Thyroid gland (tissue), 4 donors: ENCODE measurements around the gene SMAD3. TPM values are rescaled to one million over a fixed set of nuclear protein-coding genes. Genes with fewer than 3 reads are reported as not detected.
"Not testable (repeated sequence)": the region's sequence is repeated elsewhere in the genome, so short reads cannot be mapped to it uniquely, and the experiment has no call there.

ENCODE experiments used
- DNase-seq, 2 donors: peaks; one replicate each; pipeline ENCODE4 v3.0.0-alpha.2; 2019
- H3K27ac ChIP-seq, 3 donors: fragments of 200-600 bp; sonication (generic); 1 replicate in 2 of 3; 2 replicates in 1 of 3; pipeline ENCODE4 v1.5.1; 2016 to 2019; ENCODE audit warnings: mild to moderate bottlenecking in 1 of 3, moderate library complexity in 1 of 3
- H3K27me3 ChIP-seq: fragments of 200-600 bp; sonication (generic); one replicate; pipeline ENCODE4 v1.5.1; 2019
- H3K36me3 ChIP-seq, 2 donors: fragments of 200-600 bp; sonication (generic); one replicate each; pipeline ENCODE4 v1.5.1; 2016 to 2019
- H3K4me1 ChIP-seq, 2 donors: fragments of 200-600 bp; sonication (generic); one replicate each; pipeline ENCODE4 v1.5.1; 2017 to 2019
- H3K4me3 ChIP-seq, 3 donors: fragments of 200-600 bp; sonication (generic); replicated peaks in 1 of 3; 1 replicate in 2 of 3; 2 replicates in 1 of 3; pipeline ENCODE4 v1.5.1; 2016; ENCODE audit warnings: mild to moderate bottlenecking in 1 of 3
- H3K9me3 ChIP-seq: fragments of 200-600 bp; sonication (generic); one replicate; pipeline ENCODE4 v1.5.1; 2017
- POLR2A ChIP-seq, 2 donors: fragments of 450-650 bp; IDR thresholded peaks; one replicate each; pipeline ENCODE4 v1.6.1; 2017; ENCODE audit warnings: antibody characterized with exemption in 2 of 2, mild to moderate bottlenecking in 2 of 2, moderate library complexity in 1 of 2
- WGBS, 2 donors: methylation state at CpG; one replicate each; pipeline ENCODE4 v1.1.5; 2017; 5-methylcytosine and 5-hydroxymethylcytosine counted together
- intact Hi-C: fragments of 100-400 bp; cut with DNase I; formaldehyde crosslinking; loops from one replicate; pipeline ENCODE4 v1.15.1; 2023
- total RNA-seq, 4 donors: library from RNA; depleted of rRNA; stranded (reverse); fragments of >200 nt; gene quantifications; one replicate each; pipeline ENCODE4 v1.2.3, GENCODE V29; 2016
- TF ChIP-seq, protein P1 (sequence below), 6 experiments: fragments of 200-600 bp in 3 of 6; fragments of 450-650 bp in 3 of 6; sonication (generic) in 3 of 6; IDR thresholded peaks; one replicate each; pipeline ENCODE4 v1.5.1; 2016 to 2019; ENCODE audit warnings: antibody characterized with exemption in 6 of 6, mild to moderate bottlenecking in 2 of 6, inconsistent platforms in 1 of 6, moderate library complexity in 1 of 6

Gene SMAD3
- total RNA-seq, 4 donors from 2014 or later, result 33.6 to 66.5 (median 47.3) TPM

GRCh38 chr15:67070150-67070549, 4.7 kb downstream of the SMAD3 start:
- 91 to 92% methylated on average over 5 of the region's 5 CpGs for WGBS, 2 donors
- Histone ChIP-seq H3K4me1 (peaks cover 45 to 58% of the 10 kb centered on the region in 2 donors), H3K9me3 (no peaks in the 10 kb centered on the region), H3K27me3 (no peaks in the 10 kb centered on the region), H3K4me3 (no peak overlapping the region), H3K36me3 (no peaks in the 10 kb centered on the region), H3K27ac (peak overlapping the region in 2 of 3 donors; percentile 19 to 92)
- intact Hi-C loops, result no loop called here
- no peak for TF ChIP-seq POLR2A (IDR thresholded peaks at IDR 0.05)
- TF ChIP-seq, protein P1, sequence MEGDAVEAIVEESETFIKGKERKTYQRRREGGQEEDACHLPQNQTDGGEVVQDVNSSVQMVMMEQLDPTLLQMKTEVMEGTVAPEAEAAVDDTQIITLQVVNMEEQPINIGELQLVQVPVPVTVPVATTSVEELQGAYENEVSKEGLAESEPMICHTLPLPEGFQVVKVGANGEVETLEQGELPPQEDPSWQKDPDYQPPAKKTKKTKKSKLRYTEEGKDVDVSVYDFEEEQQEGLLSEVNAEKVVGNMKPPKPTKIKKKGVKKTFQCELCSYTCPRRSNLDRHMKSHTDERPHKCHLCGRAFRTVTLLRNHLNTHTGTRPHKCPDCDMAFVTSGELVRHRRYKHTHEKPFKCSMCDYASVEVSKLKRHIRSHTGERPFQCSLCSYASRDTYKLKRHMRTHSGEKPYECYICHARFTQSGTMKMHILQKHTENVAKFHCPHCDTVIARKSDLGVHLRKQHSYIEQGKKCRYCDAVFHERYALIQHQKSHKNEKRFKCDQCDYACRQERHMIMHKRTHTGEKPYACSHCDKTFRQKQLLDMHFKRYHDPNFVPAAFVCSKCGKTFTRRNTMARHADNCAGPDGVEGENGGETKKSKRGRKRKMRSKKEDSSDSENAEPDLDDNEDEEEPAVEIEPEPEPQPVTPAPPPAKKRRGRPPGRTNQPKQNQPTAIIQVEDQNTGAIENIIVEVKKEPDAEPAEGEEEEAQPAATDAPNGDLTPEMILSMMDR (IDR thresholded peaks at IDR 0.05), result no peak
- DNase-seq, result peak in 1 of 2 donors; percentile 24

- H3K4me3 ChIP-seq, result no peak overlapping the region
- no peak for DNase-seq
- WGBS, 2 donors, result 94% methylated on average over 9 of the region's 9 CpGs
- peaks cover 53 to 67% of the 10 kb centered on the region in 2 donors for H3K4me1 ChIP-seq
- intact Hi-C loops, result no loop called here
- TF ChIP-seq, protein P1 (IDR thresholded peaks at IDR 0.05), result no peak
- TF ChIP-seq POLR2A (IDR thresholded peaks at IDR 0.05), result no peak
- no peak overlapping the region for H3K27ac ChIP-seq
- no peaks in the 10 kb centered on the region for H3K36me3 ChIP-seq
- no peaks in the 10 kb centered on the region for H3K9me3 ChIP-seq
- no peaks in the 10 kb centered on the region for H3K27me3 ChIP-seq
Observed at GRCh38 chr15:67070892-67071664, 5.7 kb downstream of the SMAD3 start.

DNA sequence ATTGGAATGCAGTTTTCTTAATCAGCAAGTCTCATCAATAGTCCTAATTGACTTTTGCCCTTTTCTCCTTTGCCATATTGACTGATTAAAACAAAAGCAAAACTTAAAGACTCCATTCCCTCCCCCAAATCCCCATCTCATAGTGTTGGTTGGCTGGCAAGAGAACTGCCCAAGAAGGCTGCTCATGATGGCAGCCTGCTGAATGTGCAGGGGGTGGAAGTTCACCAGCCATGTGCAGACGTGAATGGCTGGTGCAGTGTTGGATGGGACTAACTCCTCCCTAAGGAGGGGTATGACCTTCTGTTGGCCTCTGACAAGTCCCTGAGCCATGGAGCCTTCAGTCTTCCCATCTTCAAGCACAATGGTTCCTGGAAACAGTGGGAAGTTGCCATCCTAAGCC, 7.0 kb downstream of the SMAD3 start:
- no peak for DNase-seq

DNA sequence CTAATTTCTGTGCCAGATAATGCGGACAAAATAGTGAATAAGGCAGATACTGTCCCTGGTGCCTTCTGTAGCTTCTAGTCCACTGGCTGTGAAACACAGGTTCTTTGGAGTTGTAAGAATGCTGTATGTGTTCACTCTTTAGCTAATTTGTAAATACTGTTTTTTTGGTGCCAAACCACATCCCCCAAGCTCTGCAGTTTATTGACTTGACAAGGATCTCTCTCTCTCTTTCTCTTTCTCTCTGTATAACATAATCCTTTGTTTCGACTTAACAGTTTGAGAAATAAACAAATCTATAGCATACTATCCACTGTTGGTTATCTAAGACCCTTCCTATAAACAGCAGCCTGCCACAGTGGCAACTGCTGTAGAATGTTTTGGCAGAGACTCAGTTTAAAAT, 7.6 kb downstream of the SMAD3 start:
- intact Hi-C loops, result no loop called here
- no peak for DNase-seq
- H3K4me1 ChIP-seq, result peaks cover 54 to 86% of the 10 kb centered on the region in 2 donors

More for the DNA sequence above, 7.0 kb downstream of the SMAD3 start:
- no peak overlapping the region for H3K27ac ChIP-seq
- H3K27me3 ChIP-seq, result no peaks in the 10 kb centered on the region
- intact Hi-C loops, result no loop called here
- TF ChIP-seq, protein P1 (IDR thresholded peaks at IDR 0.05), result no peak
- TF ChIP-seq POLR2A (IDR thresholded peaks at IDR 0.05), result no peak
- H3K4me3 ChIP-seq, result no peak overlapping the region
- H3K9me3 ChIP-seq, result no peaks in the 10 kb centered on the region
- 88 to 94% methylated on average over 1 of the region's 1 CpG for WGBS, 2 donors
- peaks cover 58 to 81% of the 10 kb centered on the region in 2 donors for H3K4me1 ChIP-seq
- H3K36me3 ChIP-seq, result no peaks in the 10 kb centered on the region

DNA sequence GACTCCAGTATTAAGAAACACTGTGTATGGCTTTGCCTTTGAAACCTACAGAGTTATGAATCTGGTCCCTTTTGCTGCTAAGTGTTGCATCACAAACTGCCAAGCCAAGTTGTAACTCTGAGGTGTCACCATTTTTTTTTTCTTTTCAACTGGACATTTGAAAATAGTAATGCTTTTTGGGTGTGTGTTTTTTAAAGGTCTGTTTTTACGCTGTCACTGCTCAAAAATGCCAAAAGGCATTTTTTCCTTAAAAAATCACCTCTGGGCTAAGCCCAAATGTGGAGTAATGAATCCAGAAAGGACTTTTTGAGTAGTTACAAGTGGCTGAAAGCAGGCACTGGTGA, 9.5 kb downstream of the SMAD3 start:
- intact Hi-C loops, result no loop called here
- H3K27me3 ChIP-seq, result no peaks in the 10 kb centered on the region
- TF ChIP-seq, protein P1 (IDR thresholded peaks at IDR 0.05), result no peak
- TF ChIP-seq POLR2A (IDR thresholded peaks at IDR 0.05), result no peak
- peaks cover 54 to 85% of the 10 kb centered on the region in 2 donors for H3K4me1 ChIP-seq
- no peak for DNase-seq
- H3K4me3 ChIP-seq, result no peak overlapping the region
- H3K9me3 ChIP-seq, result no peaks in the 10 kb centered on the region
- no peaks in the 10 kb centered on the region for H3K36me3 ChIP-seq
- H3K27ac ChIP-seq, result peak overlapping the region in 2 of 3 donors; percentile 29 to 37
- WGBS, 2 donors, result 87 to 97% methylated on average over 1 of the region's 1 CpG

More for the DNA sequence above, 7.6 kb downstream of the SMAD3 start:
- H3K4me3 ChIP-seq, result no peak overlapping the region
- H3K27ac ChIP-seq, result no peak overlapping the region
- H3K9me3 ChIP-seq, result no peaks in the 10 kb centered on the region
- TF ChIP-seq POLR2A (IDR thresholded peaks at IDR 0.05), result no peak
- TF ChIP-seq, protein P1 (IDR thresholded peaks at IDR 0.05), result no peak
- WGBS, 2 donors, result 90 to 98% methylated on average over 2 of the region's 2 CpGs
- H3K36me3 ChIP-seq, result no peaks in the 10 kb centered on the region
- H3K27me3 ChIP-seq, result no peaks in the 10 kb centered on the region

GRCh38 chr15:67075555-67076135, 10.2 kb downstream of the SMAD3 start:
- DNase-seq, intact Hi-C loops, H3K4me3 ChIP-seq, H3K36me3 ChIP-seq, H3K27me3 ChIP-seq, H3K9me3 ChIP-seq: not testable (repeated sequence)
- Histone ChIP-seq H3K27ac (peak overlapping the region in 2 of 3 donors; percentile 29 to 37), H3K4me1 (peaks cover 57 to 85% of the 10 kb centered on the region in 2 donors)
- 93 to 94% methylated on average over 14 of the region's 14 CpGs for WGBS, 2 donors
